Fibroblast of the aortic adventitia (primary cell): ENCODE measurements around the gene PCSK5. TPM values are rescaled to one million over a fixed set of nuclear protein-coding genes. Genes with fewer than 3 reads are reported as not detected.
"Not testable (repeated sequence)": the region's sequence is repeated elsewhere in the genome, so short reads cannot be mapped to it uniquely, and the experiment has no call there.

Experiments used
- DNase-seq: peaks from one replicate; pipeline ENCODE4 v3.0.0-alpha.2; 2010; ENCODE audit warnings: low read depth
- H3K4me3 ChIP-seq: 2 replicates; pipeline ENCODE4 v1.5.1; 2011; ENCODE audit warnings: low read depth, mild to moderate bottlenecking, control low read depth, low read length, moderate library complexity
- CTCF ChIP-seq: IDR thresholded peaks from 2 replicates; pipeline ENCODE4 v1.5.1; 2011; ENCODE audit warnings: mild to moderate bottlenecking, low read length, control low read depth, inconsistent platforms; ENCODE audit not compliant: insufficient read depth
- total RNA-seq: library from RNA; depleted of rRNA; stranded (reverse); fragments of >200 nt; gene quantifications from 2 replicates; pipeline ENCODE4 v1.2.3, GENCODE V29; 2012; ENCODE audit warnings: low replicate concordance

PCSK5 gene
- total RNA-seq, 1 donor, result 3.6 TPM

GRCh38 chr9:76310577-76310976, 420.1 kb downstream of the PCSK5 start:
- DNase-seq, result no peak
- TF ChIP-seq CTCF, result no peak

GRCh38 chr9:76310991-76311390, 420.5 kb downstream of the PCSK5 start:
- DNase-seq, result no peak
- H3K4me3 ChIP-seq, result no peak overlapping the region
- no peak for TF ChIP-seq CTCF

More at GRCh38 chr9:76310577-76310976, 420.1 kb downstream of the PCSK5 start:
- H3K4me3 ChIP-seq, result no peak overlapping the region

- no peak overlapping the region for H3K4me3 ChIP-seq
- DNase-seq, result no peak
- no peak for TF ChIP-seq CTCF
Observed at GRCh38 chr9:76311537-76311936, 421.1 kb downstream of the PCSK5 start.

GRCh38 chr9:76313771-76314170, 423.3 kb downstream of the PCSK5 start:
- no peak overlapping the region for H3K4me3 ChIP-seq
- DNase-seq, result no peak
- TF ChIP-seq CTCF, result no peak

GRCh38 chr9:76314321-76314720, 423.8 kb downstream of the PCSK5 start:
- TF ChIP-seq CTCF, result no peak
- DNase-seq, result no peak
- H3K4me3 ChIP-seq, result no peak overlapping the region

GRCh38 chr9:76316069-76316468, 425.6 kb downstream of the PCSK5 start:
- TF ChIP-seq CTCF, result no peak
- DNase-seq, result no peak

GRCh38 chr9:76319466-76319865, 429.0 kb downstream of the PCSK5 start:
- not testable (repeated sequence) for H3K4me3 ChIP-seq

More at GRCh38 chr9:76316069-76316468, 425.6 kb downstream of the PCSK5 start:
- no peak overlapping the region for H3K4me3 ChIP-seq

More at GRCh38 chr9:76319466-76319865, 429.0 kb downstream of the PCSK5 start:
- DNase-seq, result not testable (repeated sequence)
